ENCODE data around the gene SERPINA4. TPM values are rescaled to one million over a fixed set of nuclear protein-coding genes. Genes with fewer than 3 reads are reported as not detected.

Gene SERPINA4
- total RNA-seq, 4 donors from 2014 or later, result not detected

- intact Hi-C loops (cut with DNase I), result no loop called here
- no peaks in the 10 kb centered on the region for H3K36me3 ChIP-seq
- DNase-seq (ENCODE audit: extremely low spot score), result no peak
- no peaks in the 10 kb centered on the region for H3K4me1 ChIP-seq
- WGBS, result 79% methylated on average over 11 of the region's 12 CpGs
- peaks cover 0 to 9% (median 3%) of the 10 kb centered on the region in 4 donors for H3K9me3 ChIP-seq
- no peak for TF ChIP-seq CTCF (IDR thresholded peaks at IDR 0.05)
- TF ChIP-seq POLR2AphosphoS5 (IDR thresholded peaks at IDR 0.05), result no peak
- TF ChIP-seq POLR2A (IDR thresholded peaks at IDR 0.05; ENCODE audit: low read depth), result no peak
- no peak for TF ChIP-seq EP300 (IDR thresholded peaks at IDR 0.05)
- no peak overlapping the region for H3K27ac ChIP-seq (replicated peaks in 1 of 4)
- no peak overlapping the region for H3K4me3 ChIP-seq
- peaks cover 0 to 49% (median 2%) of the 10 kb centered on the region in 4 donors for H3K27me3 ChIP-seq
These were observed 19.0 kb upstream of the SERPINA4 start for GRCh38 chr14:94542111-94542810.

GRCh38 chr14:94542811-94543440 lies 18.3 kb upstream of the SERPINA4 start:
- intact Hi-C loops (cut with DNase I), result no loop called here
- 77% methylated on average over 8 of the region's 9 CpGs for WGBS
- Histone ChIP-seq H3K9me3 (peaks cover 0 to 9% (median 3%) of the 10 kb centered on the region in 4 donors), H3K27ac (replicated peaks in 1 of 4) (no peak overlapping the region), H3K27me3 (peaks cover 0 to 47% (median 2%) of the 10 kb centered on the region in 4 donors), H3K36me3 (no peaks in the 10 kb centered on the region), H3K4me3 (no peak overlapping the region), H3K4me1 (no peaks in the 10 kb centered on the region)
- TF ChIP-seq POLR2AphosphoS5 (IDR thresholded peaks at IDR 0.05), result no peak
- TF ChIP-seq CTCF (IDR thresholded peaks at IDR 0.05), result no peak
- no peak for TF ChIP-seq EP300 (IDR thresholded peaks at IDR 0.05)
- TF ChIP-seq POLR2A (IDR thresholded peaks at IDR 0.05; ENCODE audit: low read depth), result no peak
- no peak for DNase-seq (ENCODE audit: extremely low spot score)

- Histone ChIP-seq H3K36me3 (no peaks in the 10 kb centered on the region), H3K4me1 (no peaks in the 10 kb centered on the region), H3K9me3 (peaks cover 0 to 9% (median 3%) of the 10 kb centered on the region in 4 donors), H3K27ac (replicated peaks in 1 of 4) (no peak overlapping the region), H3K27me3 (peaks cover 0 to 46% (median 2%) of the 10 kb centered on the region in 4 donors), H3K4me3 (no peak overlapping the region)
- no peak for DNase-seq (ENCODE audit: extremely low spot score)
- 76% methylated on average over 15 of the region's 15 CpGs for WGBS
- intact Hi-C loops (cut with DNase I), result no loop called here
- no peak for TF ChIP-seq POLR2AphosphoS5 (IDR thresholded peaks at IDR 0.05)
- TF ChIP-seq POLR2A (IDR thresholded peaks at IDR 0.05; ENCODE audit: low read depth), result no peak
- no peak for TF ChIP-seq EP300 (IDR thresholded peaks at IDR 0.05)
- no peak for TF ChIP-seq CTCF (IDR thresholded peaks at IDR 0.05)
These were observed 17.7 kb upstream of the SERPINA4 start for GRCh38 chr14:94543449-94544124.

- H3K9me3 ChIP-seq, result peaks cover 0 to 9% (median 3%) of the 10 kb centered on the region in 4 donors
- TF ChIP-seq POLR2A (IDR thresholded peaks at IDR 0.05; ENCODE audit: low read depth) (no peak), CTCF (IDR thresholded peaks at IDR 0.05) (no peak), EP300 (IDR thresholded peaks at IDR 0.05) (no peak), POLR2AphosphoS5 (IDR thresholded peaks at IDR 0.05) (no peak)
- peaks cover 0 to 55% (median 2%) of the 10 kb centered on the region in 4 donors for H3K27me3 ChIP-seq
- no peak for DNase-seq (ENCODE audit: extremely low spot score)
- no peaks in the 10 kb centered on the region for H3K36me3 ChIP-seq
- intact Hi-C loops (cut with DNase I), result no loop called here
- WGBS, result 58% methylated on average over 6 of the region's 7 CpGs
- H3K4me3 ChIP-seq, result no peak overlapping the region
- no peaks in the 10 kb centered on the region for H3K4me1 ChIP-seq
- no peak overlapping the region for H3K27ac ChIP-seq (replicated peaks in 1 of 4)
These were observed 16.5 kb upstream of the SERPINA4 start for GRCh38 chr14:94544726-94545125.

All from esophagus muscularis mucosa (tissue), 4 donors.